Stimulated activated CD8-positive, alpha-beta memory T cell treated with anti-CD3 and anti-CD28 coated beads, Interleukin-7, amount 100 ng/mL, for 4 hours (primary cell): ENCODE measurements around the gene SLC2A14.
"Not testable (repeated sequence)": the region's sequence is repeated elsewhere in the genome, so short reads cannot be mapped to it uniquely, and the experiment has no call there.

Source experiments
- DNase-seq, 2 donors: peaks; one replicate each; pipeline ENCODE4 v3.0.0-alpha.2; 2020; ENCODE audit warnings: low read depth in 2 of 2

The SLC2A14 gene

GRCh38 chr12:7872566-7873319 is at the start of gene SLC2A14:
Gene SLC2A14, minus strand, starts transcription at chr12:7872915. Its CDS starts 3,035 bp downstream, at chr12:7869880.
- no peak for DNase-seq

- DNase-seq = not testable (repeated sequence)
These were observed 48.5 kb upstream of the SLC2A14 start for GRCh38 chr12:7921181-7921580.

- not testable (repeated sequence) for DNase-seq
These were observed 45.5 kb upstream of the SLC2A14 start for GRCh38 chr12:7918268-7918590.

- DNase-seq = no peak
These were observed 44.9 kb upstream of the SLC2A14 start for GRCh38 chr12:7917392-7918267.

GRCh38 chr12:7916936-7917335 is 44.2 kb upstream of the SLC2A14 start:
- no peak for DNase-seq

GRCh38 chr12:7915661-7916403 is 43.1 kb upstream of the SLC2A14 start:
- peak in 1 of 2 donors; percentile 11 for DNase-seq

- DNase-seq = not testable (repeated sequence)
These were observed 37.4 kb upstream of the SLC2A14 start for GRCh38 chr12:7910106-7910505.

GRCh38 chr12:7907009-7907408 is 34.3 kb upstream of the SLC2A14 start:
- DNase-seq = no peak

GRCh38 chr12:7906303-7906702 is 33.6 kb upstream of the SLC2A14 start:
- DNase-seq = not testable (repeated sequence)

- DNase-seq = not testable (repeated sequence)
These were observed 32.9 kb upstream of the SLC2A14 start for GRCh38 chr12:7905600-7906125.

- no peak for DNase-seq
These were observed 32.4 kb upstream of the SLC2A14 start for GRCh38 chr12:7905071-7905470.

GRCh38 chr12:7902416-7902815 is 29.7 kb upstream of the SLC2A14 start:
- DNase-seq = not testable (repeated sequence)

GRCh38 chr12:7899755-7900154 is 27.0 kb upstream of the SLC2A14 start:
- no peak for DNase-seq

- not testable (repeated sequence) for DNase-seq
These were observed 24.0 kb upstream of the SLC2A14 start for GRCh38 chr12:7896726-7897125.

GRCh38 chr12:7892186-7892980 is 19.7 kb upstream of the SLC2A14 start:
- no peak for DNase-seq

GRCh38 chr12:7884689-7885088 is 12.0 kb upstream of the SLC2A14 start:
- DNase-seq = no peak

GRCh38 chr12:7881736-7882120 is 9.0 kb upstream of the SLC2A14 start:
- DNase-seq = not testable (repeated sequence)

- not testable (repeated sequence) for DNase-seq
These were observed 8.4 kb upstream of the SLC2A14 start for GRCh38 chr12:7880952-7881735.

GRCh38 chr12:7879246-7879645 is 6.5 kb upstream of the SLC2A14 start:
- no peak for DNase-seq

GRCh38 chr12:7877420-7877819 is 4.7 kb upstream of the SLC2A14 start:
- no peak for DNase-seq
